ENCODE results near the gene EPM2A.

EPM2A gene

DNA sequence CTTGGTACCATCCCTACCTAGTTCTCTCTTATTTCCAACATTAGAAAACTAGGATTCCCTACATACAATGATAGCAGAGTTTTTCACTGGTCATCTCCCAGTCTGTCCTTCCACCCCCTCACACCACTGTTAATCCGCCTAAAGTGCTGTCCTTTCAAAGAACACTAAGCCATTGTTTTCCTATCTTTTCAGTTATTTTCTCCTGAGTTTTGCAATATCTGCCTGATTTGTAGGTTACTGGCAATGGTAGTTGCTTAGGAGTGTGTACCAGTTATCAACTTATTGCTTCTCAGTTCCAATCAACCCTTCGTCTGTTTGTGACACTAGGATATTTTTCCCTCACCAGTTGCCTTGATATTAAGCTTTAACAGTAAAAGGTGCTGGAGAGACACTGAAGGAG, 135.0 kb downstream of the EPM2A start:
- DNase-seq, result no peak

DNA sequence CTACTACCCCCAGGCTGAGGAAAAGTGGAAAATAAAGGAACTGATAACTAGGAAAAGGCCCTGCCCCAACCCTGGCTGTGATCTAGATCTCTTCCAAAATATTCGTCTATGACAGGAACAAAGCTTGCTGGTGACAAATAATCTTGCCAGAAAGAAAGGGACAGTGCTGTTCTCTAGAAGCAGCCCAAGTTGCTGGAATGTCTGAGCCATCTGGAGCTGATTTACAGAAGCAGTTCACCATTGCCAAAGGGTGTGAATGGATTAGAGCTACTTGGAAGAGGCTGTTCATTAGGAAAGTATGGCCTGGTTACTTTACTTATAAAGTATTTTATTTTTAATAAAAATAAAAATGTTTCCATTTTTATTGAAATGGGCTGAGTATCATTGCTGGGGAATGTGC, 146.3 kb downstream of the EPM2A start:
- no peak for DNase-seq

DNA sequence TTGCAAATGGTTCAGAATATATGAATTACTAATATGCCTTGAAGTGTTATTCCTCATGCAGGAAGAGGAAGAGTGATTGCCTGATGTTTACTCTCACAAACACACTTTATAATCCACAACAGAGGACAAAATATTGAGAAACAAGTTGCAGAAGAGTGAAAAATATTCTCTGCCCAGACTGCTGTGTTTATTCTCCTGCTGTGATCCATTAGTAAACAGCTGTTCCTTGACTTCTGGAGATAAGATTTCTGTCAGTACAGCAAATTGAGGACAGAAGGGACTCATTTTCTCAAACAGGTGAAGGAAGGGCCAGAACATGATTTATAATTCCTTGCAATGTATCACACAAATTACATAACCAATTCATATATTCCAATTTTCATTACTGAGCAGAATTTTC, 148.0 kb downstream of the EPM2A start:
- no peak for DNase-seq

DNA sequence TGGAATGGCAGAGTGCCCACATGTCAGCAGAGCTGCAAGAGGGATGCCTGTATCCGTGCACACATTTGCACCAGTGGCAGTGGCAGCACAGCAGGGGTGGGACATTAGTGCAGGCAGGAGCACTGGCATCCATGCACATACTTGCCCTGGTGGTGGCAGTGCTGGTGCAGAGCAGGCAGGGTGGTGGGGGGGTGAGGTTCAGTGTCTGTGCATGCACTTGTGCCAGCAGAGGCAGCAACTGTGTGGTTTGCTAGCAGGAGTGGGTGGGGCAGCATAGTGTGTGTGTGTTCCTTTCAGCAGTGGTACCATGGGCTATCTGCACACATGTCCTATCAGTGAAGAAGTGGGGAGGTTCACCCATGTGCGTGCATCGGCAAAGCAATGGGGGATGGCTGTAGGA, 151.6 kb downstream of the EPM2A start:
- DNase-seq, result no peak

Data from NCI-H2029 (cell line).